Keratinocyte (primary cell): ENCODE data around the gene PARD3B. TPM values are rescaled to one million over a fixed set of nuclear protein-coding genes. Genes with fewer than 3 reads are reported as not detected.

ENCODE experiments used
- DNase-seq: peaks from one replicate; pipeline ENCODE4 v3.0.0-alpha.2; 2011; ENCODE audit warnings: low read depth, missing footprints, low spot score
- FAIRE-seq: peaks from 2 replicates; lab custom pipeline; 2011; peaks lifted over from hg19 to GRCh38; lab: Jason Lieb, UNC
- H2AFZ ChIP-seq: 2 replicates; pipeline ENCODE4 v1.6.0; 2012; ENCODE audit warnings: low read length, control low read depth, inconsistent platforms; ENCODE audit not compliant: control insufficient read depth
- H3K27ac ChIP-seq: 2 replicates; pipeline ENCODE4 v1.5.1; 2011; ENCODE audit warnings: low read length; ENCODE audit not compliant: control insufficient read depth, insufficient read depth
- H3K27me3 ChIP-seq: 3 replicates; pipeline ENCODE4 v1.6.0; 2011; ENCODE audit warnings: low read length; ENCODE audit not compliant: control insufficient read depth, insufficient read depth; ENCODE audit errors: extremely low read depth
- H3K36me3 ChIP-seq, 2 experiments: 2 replicates in 1 of 2; 3 replicates in 1 of 2; pipeline ENCODE4 v1.5.1; 2011; ENCODE audit warnings: low read length in 2 of 2, mild to moderate bottlenecking in 1 of 2; ENCODE audit not compliant: control insufficient read depth in 2 of 2, insufficient read depth in 2 of 2; ENCODE audit errors: extremely low read depth in 1 of 2
- H3K4me1 ChIP-seq: 3 replicates; pipeline ENCODE4 v1.5.1; 2011; ENCODE audit warnings: low read length; ENCODE audit not compliant: control insufficient read depth, insufficient read depth; ENCODE audit errors: extremely low read depth
- H3K4me2 ChIP-seq: 3 replicates; pipeline ENCODE4 v1.6.0; 2011; ENCODE audit warnings: low read depth, low read length; ENCODE audit not compliant: control insufficient read depth, insufficient read depth; ENCODE audit errors: extremely low read depth
- H3K4me3 ChIP-seq, 3 experiments: fragments of 200-600 bp in 1 of 3; sonication (generic) in 1 of 3; 2 replicates in 2 of 3; 3 replicates in 1 of 3; pipeline ENCODE4 v1.5.1; 2011 to 2016; ENCODE audit warnings: low read length in 3 of 3, mild to moderate bottlenecking in 3 of 3, control low read depth in 2 of 3, inconsistent platforms in 1 of 3, low read depth in 1 of 3, mixed read lengths in 1 of 3, mixed run types in 1 of 3, moderate library complexity in 1 of 3; ENCODE audit not compliant: control insufficient read depth in 2 of 3, insufficient read depth in 2 of 3; ENCODE audit errors: extremely low read depth in 1 of 3
- H3K79me2 ChIP-seq: 2 replicates; pipeline ENCODE4 v1.6.0; 2012; ENCODE audit warnings: low read length; ENCODE audit not compliant: control insufficient read depth, insufficient read depth
- H3K9ac ChIP-seq: 3 replicates; pipeline ENCODE4 v1.6.0; 2011; ENCODE audit warnings: low read length; ENCODE audit not compliant: control insufficient read depth, insufficient read depth; ENCODE audit errors: extremely low read depth
- H3K9me1 ChIP-seq: 3 replicates; pipeline ENCODE4 v1.6.0; 2011; ENCODE audit warnings: low read length; ENCODE audit not compliant: control insufficient read depth, insufficient read depth; ENCODE audit errors: extremely low read depth
- H3K9me3 ChIP-seq: 2 replicates; pipeline ENCODE4 v1.5.1; 2012; ENCODE audit warnings: low read depth, low read length; ENCODE audit not compliant: control insufficient read depth
- H4K20me1 ChIP-seq: 3 replicates; pipeline ENCODE4 v1.6.0; 2011; ENCODE audit warnings: low read length; ENCODE audit not compliant: control insufficient read depth, insufficient read depth; ENCODE audit errors: extremely low read depth
- CTCF ChIP-seq, 3 experiments: IDR thresholded peaks in 1 of 3; conservative IDR thresholded peaks in 1 of 3; optimal IDR thresholded peaks in 1 of 3; 2 replicates in 2 of 3; 3 replicates in 1 of 3; pipeline versions ENCODE3 to v1.5.1; 2011; ENCODE audit warnings: low read length in 3 of 3, mild to moderate bottlenecking in 3 of 3, moderate library complexity in 2 of 3, control low read depth in 1 of 3, inconsistent platforms in 1 of 3; ENCODE audit not compliant: insufficient read depth in 2 of 3; ENCODE audit errors: extremely low read depth in 1 of 3
- EZH2 ChIP-seq: IDR thresholded peaks from one replicate; pipeline ENCODE4 v1.6.1; 2012; ENCODE audit warnings: inconsistent platforms, mild to moderate bottlenecking, low read length, moderate library complexity
- dilution Hi-C: fragments of 300-500 bp; cut with MboI; formaldehyde crosslinking; loops from one replicate; pipeline ENCODE4 v1.7.0; 2020; ENCODE audit warnings: low sequenced_read_pairs; ENCODE audit not compliant: extremely low pct_ligation_motif_present
- polyA plus RNA-seq, 5 experiments: library from polyadenylated mRNA; depleted of rRNA in 3 of 5; stranded (reverse) in 3 of 5; stranded (forward) in 1 of 5; unstranded in 1 of 5; fragments of >200 nt; gene quantifications; 1 replicate in 1 of 5; 2 replicates in 3 of 5; 3 replicates in 1 of 5; pipeline versions ENCODE4 v1.2.1 to v1.2.3, GENCODE V29; 2011 to 2012; ENCODE audit warnings: missing spikeins in 2 of 5, low read depth in 1 of 5, low replicate concordance in 1 of 5

PARD3B gene
- polyA plus RNA-seq, 1 donor (not counting 4 experiments of a cell fraction or from before 2014, with no cell fraction given), result 1.2 TPM

- H2AFZ ChIP-seq, result no peak overlapping the region
- no peaks in the 10 kb centered on the region for H3K4me1 ChIP-seq
- no peaks in the 10 kb centered on the region for H3K27me3 ChIP-seq
- no peaks in the 10 kb centered on the region for H3K36me3 ChIP-seq
- no peaks in the 10 kb centered on the region for H3K79me2 ChIP-seq
- H4K20me1 ChIP-seq, result no peaks in the 10 kb centered on the region
- H3K9me3 ChIP-seq, result no peaks in the 10 kb centered on the region
- no peak overlapping the region for H3K9ac ChIP-seq
- dilution Hi-C loops, result no loop called here
- FAIRE-seq (no peak), DNase-seq (no peak)
- H3K9me1 ChIP-seq, result no peaks in the 10 kb centered on the region
- H3K27ac ChIP-seq, result no peak overlapping the region
- H3K4me3 ChIP-seq, result no peak overlapping the region
- no peak for TF ChIP-seq EZH2
- TF ChIP-seq CTCF (optimal IDR thresholded peaks at IDR 0.05 in 1 of 3, IDR thresholded peaks at IDR 0.05 in 1 of 3, conservative IDR thresholded peaks at IDR 0.05 in 1 of 3; ENCODE audit: extremely low read depth in 1 of 3, insufficient read depth in 2 of 3, low read length in 3 of 3), result no peak
- H3K4me2 ChIP-seq, result no peak overlapping the region
Observed at GRCh38 chr2:204948822-204949221, 403.5 kb downstream of the PARD3B start.

- TF ChIP-seq EZH2, result no peak
- no peak for TF ChIP-seq CTCF (optimal IDR thresholded peaks at IDR 0.05 in 1 of 3, IDR thresholded peaks at IDR 0.05 in 1 of 3, conservative IDR thresholded peaks at IDR 0.05 in 1 of 3; ENCODE audit: extremely low read depth in 1 of 3, insufficient read depth in 2 of 3, low read length in 3 of 3)
- no peaks in the 10 kb centered on the region for H3K36me3 ChIP-seq
- H3K27me3 ChIP-seq, result no peaks in the 10 kb centered on the region
- H3K9ac ChIP-seq, result no peak overlapping the region
- dilution Hi-C loops, result no loop called here
- H3K79me2 ChIP-seq, result no peaks in the 10 kb centered on the region
- H3K9me3 ChIP-seq, result no peaks in the 10 kb centered on the region
- H3K4me3 ChIP-seq, result no peak overlapping the region
- H3K4me2 ChIP-seq, result no peak overlapping the region
- no peaks in the 10 kb centered on the region for H3K9me1 ChIP-seq
- no peak for DNase-seq
- FAIRE-seq, result no peak
- no peak overlapping the region for H2AFZ ChIP-seq
- no peak overlapping the region for H3K27ac ChIP-seq
- no peaks in the 10 kb centered on the region for H4K20me1 ChIP-seq
- H3K4me1 ChIP-seq, result no peaks in the 10 kb centered on the region
Observed at GRCh38 chr2:204950695-204951346, 405.5 kb downstream of the PARD3B start.
